GM12892 (cell line): ENCODE measurements around the gene ABCA3.
"Not testable (repeated sequence)": the region's sequence is repeated elsewhere in the genome, so short reads cannot be mapped to it uniquely, and the experiment has no call there.

Experiments used
- DNase-seq: peaks from one replicate; pipeline ENCODE4 v3.0.0; 2011; ENCODE audit not compliant: insufficient read length
- FAIRE-seq: peaks from 2 replicates; lab custom pipeline; 2011; peaks lifted over from hg19 to GRCh38; lab: Jason Lieb, UNC
- POLR2A ChIP-seq: IDR thresholded peaks from 2 replicates; pipeline ENCODE4 v1.6.1; 2011; ENCODE audit warnings: low read depth, low read length, control low read depth
- POLR2AphosphoS5 ChIP-seq: IDR thresholded peaks from 2 replicates; pipeline ENCODE4 v1.6.1; 2011; ENCODE audit warnings: low read depth, low read length, control low read depth
- TAF1 ChIP-seq: IDR thresholded peaks from 2 replicates; pipeline ENCODE4 v1.6.1; 2011; ENCODE audit warnings: low read depth, mild to moderate bottlenecking, control low read depth, low read length, borderline replicate concordance

Gene ABCA3

GRCh38 chr16:2271848-2272461, 68.6 kb downstream of the ABCA3 start:
- FAIRE-seq: no peak
- TF ChIP-seq TAF1 (no peak), POLR2AphosphoS5 (no peak), POLR2A (no peak)
- no peak for DNase-seq

DNA sequence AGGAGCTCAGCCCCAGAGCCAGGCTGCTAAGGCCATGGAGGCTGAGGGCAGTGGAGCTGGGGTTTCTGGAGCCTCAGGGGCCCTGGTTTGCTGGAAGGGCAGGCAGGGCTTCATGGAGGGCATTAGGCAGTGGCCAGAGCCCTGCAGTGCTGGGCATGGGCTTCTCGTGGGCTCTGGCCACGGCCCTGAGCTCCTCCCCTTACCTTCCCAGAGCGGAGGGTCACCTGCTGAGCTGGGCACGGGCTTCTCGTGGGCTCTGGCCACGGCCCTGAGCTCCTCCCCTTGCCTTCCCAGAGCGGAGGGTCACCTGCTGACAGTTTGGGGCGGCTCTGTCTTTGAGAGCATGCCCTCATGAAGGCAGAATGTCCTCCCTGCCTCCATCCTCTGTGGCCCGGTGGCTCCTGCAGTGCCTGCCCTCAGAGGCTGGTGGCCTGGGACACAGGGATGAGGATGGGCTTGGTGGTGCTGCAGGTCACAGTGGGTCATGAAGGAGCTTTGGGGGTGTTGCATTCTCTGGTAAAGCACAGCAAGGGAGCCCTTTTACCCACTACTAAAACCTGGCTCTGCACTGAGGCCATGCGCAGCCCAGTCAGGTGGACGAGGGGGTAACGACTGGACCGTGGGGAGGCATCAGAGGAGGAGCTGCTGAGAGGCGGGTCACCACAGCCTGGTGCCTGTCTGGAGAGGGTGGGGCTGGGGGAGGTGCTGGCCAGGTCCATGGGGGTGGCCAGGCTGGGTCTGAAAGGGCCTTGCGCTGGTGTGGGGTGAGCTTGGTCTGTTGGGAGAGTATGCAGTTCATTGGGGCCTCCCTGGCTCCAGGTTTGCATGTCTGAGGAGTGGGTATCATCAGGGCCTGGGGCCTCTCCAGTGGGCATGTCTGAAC, 69.7 kb downstream of the ABCA3 start:
- no peak for TF ChIP-seq POLR2A
- no peak for TF ChIP-seq POLR2AphosphoS5
- FAIRE-seq: no peak
- DNase-seq: no peak

GRCh38 chr16:2270070-2270462, 70.5 kb downstream of the ABCA3 start:
- no peak for TF ChIP-seq TAF1
- TF ChIP-seq POLR2A: no peak
- TF ChIP-seq POLR2AphosphoS5: no peak
- FAIRE-seq (no peak), DNase-seq (no peak)

GRCh38 chr16:2267913-2268666, 72.4 kb downstream of the ABCA3 start, which contains the start of gene RNPS1:
TSS of gene RNPS1 (minus strand) at chr16:2268126. CDS start at chr16:2264643, 3,483 bp downstream.
- peak; percentile 92 for TF ChIP-seq POLR2A
- TF ChIP-seq POLR2AphosphoS5: peak; percentile 94
- TF ChIP-seq TAF1: peak; percentile 86; the same call in 1 of the 2 replicates
- FAIRE-seq (peak; percentile 98), DNase-seq (peak; percentile 100)

GRCh38 chr16:2267505-2267912, 73.0 kb downstream of the ABCA3 start:
- DNase-seq, FAIRE-seq: not testable (repeated sequence)

DNA sequence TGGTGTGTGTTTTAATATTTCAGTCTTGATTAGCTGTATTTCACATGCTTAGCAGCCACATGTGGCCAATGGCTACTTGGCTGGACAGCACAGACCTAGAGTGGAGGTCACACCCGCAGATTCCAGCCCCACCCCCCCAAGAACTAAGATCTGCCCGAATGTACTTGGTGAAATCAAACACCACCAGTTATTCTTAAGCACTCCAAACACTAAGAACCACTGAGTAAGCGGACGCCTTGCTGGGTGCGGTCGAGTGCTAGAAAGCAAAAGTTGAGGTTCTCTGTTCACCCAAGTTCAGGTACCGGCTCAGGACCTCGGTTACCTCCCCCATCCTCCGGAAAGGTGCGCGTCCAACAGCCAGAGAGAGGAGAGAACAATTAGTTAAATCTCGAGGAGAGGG, 73.6 kb downstream of the ABCA3 start:
- not testable (repeated sequence) for DNase-seq
- FAIRE-seq: peak; percentile 79

DNA sequence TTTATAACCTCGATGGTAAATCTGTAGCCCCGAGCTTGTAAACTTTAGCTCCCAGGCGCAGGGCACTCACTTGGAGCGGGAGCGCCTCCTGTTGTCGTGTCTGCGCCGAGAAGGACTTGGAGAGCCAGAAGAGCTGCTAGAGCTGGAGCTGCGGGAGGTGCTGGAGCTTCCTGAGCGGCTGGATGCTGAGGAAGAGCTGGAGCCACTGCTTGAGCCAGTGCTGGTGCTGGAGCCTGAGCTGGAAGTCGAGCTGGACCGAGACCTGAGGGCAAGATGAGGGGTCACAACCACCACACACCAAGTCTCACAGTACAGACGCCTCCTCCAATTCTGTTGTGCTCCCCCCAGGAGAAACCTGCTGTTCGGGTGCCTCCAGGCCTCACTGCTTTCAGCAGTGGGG, 77.5 kb downstream of the ABCA3 start:
- not testable (repeated sequence) for FAIRE-seq, DNase-seq

DNA sequence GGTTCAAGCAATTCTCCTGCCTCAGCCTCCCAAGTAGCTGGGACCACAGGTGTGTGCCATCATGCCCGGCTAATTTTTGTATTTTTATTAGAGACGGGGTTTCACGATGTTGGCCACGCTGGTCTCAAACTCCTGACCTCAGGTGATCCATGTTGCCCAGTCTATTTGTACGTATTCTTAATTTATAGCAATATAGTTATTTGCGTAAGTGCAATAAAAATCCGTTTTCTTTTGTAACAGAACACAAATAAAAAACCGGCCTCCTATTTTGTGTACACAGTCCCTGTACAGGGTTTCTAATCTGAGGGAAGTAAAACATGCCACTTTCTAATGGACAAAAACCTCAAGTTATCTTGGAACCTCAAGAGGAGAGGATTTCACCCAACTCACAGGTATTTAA, 80.3 kb downstream of the ABCA3 start:
- DNase-seq (no peak), FAIRE-seq (no peak)

GRCh38 chr16:2258530-2258929, 82.0 kb downstream of the ABCA3 start:
- not testable (repeated sequence) for FAIRE-seq, DNase-seq

More for the DNA sequence above, 80.3 kb downstream of the ABCA3 start:
- TF ChIP-seq TAF1: no peak
- TF ChIP-seq POLR2AphosphoS5: no peak
- TF ChIP-seq POLR2A: no peak

DNA sequence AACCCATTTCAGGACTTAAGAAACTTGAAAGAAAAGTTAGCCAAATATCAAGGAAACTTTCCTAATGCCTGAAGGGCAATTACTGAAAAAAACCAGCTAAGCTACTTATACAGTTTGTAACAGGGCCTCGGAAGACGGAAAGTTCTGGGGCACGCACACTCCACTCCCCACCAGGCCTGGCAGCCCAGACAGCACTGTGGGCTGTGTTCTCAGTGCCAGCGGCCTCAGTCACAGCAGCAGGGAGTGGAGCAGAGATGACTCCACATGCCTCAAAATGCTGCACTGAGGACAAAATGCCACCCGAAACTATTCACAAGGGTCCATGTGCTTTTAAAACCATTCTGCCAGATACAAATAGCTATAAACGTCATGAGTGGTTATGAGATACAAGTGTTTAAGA, 82.8 kb downstream of the ABCA3 start:
- no peak for FAIRE-seq
- TF ChIP-seq TAF1: no peak
- no peak for TF ChIP-seq POLR2A
- no peak for TF ChIP-seq POLR2AphosphoS5
- no peak for DNase-seq

GRCh38 chr16:2256531-2257140, 83.9 kb downstream of the ABCA3 start:
- FAIRE-seq: no peak

GRCh38 chr16:2253293-2253692, 87.2 kb downstream of the ABCA3 start:
- TF ChIP-seq TAF1 (no peak), POLR2AphosphoS5 (peak; percentile 47; the same call in 1 of the 2 replicates), POLR2A (no peak)
- no peak for FAIRE-seq
- no peak for DNase-seq

More at GRCh38 chr16:2256531-2257140, 83.9 kb downstream of the ABCA3 start:
- TF ChIP-seq POLR2A (no peak; the same call in 1 of the 2 replicates), POLR2AphosphoS5 (0 out of 2 replicates have a peak, but pooled peaks have one; percentile 15)
- no peak for DNase-seq
